ENCODE measurements around the gene TSPAN4.

DNA sequence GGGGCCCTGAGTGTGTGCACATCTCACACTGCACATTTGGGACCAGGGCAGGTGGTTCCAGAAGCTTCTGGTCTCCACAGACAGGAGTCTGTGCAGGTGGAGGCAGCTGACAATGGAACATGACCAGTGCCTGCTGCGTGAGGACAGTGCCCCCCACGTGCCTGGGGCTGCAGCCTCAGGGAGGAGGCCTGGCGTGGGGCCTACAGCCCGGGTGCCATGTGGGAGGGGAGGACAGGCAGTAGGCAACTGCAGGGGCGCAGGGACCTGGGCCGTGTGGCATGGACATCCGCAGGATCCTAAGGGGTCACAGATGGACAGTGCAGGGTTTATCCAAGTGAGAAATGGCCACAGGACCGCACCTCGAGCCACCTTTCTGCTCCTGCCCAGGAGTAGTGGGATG lies 28.8 kb downstream of the TSPAN4 start:
- no peak for TF ChIP-seq ZNF134 (CRISPR knock-in tag; conservative IDR thresholded peaks at IDR 0.05)
- TF ChIP-seq ETS2 (tag; IDR thresholded peaks at IDR 0.05; ENCODE audit: borderline replicate concordance, poor library complexity, severe bottlenecking), result no peak
- TF ChIP-seq ZC3H4 (CRISPR knock-in tag; IDR thresholded peaks at IDR 0.05; ENCODE audit: borderline replicate concordance), result no peak
- TF ChIP-seq, protein P1, sequence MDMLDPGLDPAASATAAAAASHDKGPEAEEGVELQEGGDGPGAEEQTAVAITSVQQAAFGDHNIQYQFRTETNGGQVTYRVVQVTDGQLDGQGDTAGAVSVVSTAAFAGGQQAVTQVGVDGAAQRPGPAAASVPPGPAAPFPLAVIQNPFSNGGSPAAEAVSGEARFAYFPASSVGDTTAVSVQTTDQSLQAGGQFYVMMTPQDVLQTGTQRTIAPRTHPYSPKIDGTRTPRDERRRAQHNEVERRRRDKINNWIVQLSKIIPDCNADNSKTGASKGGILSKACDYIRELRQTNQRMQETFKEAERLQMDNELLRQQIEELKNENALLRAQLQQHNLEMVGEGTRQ (CRISPR knock-in tag; IDR thresholded peaks at IDR 0.05), result no peak
- TF ChIP-seq, protein P2, sequence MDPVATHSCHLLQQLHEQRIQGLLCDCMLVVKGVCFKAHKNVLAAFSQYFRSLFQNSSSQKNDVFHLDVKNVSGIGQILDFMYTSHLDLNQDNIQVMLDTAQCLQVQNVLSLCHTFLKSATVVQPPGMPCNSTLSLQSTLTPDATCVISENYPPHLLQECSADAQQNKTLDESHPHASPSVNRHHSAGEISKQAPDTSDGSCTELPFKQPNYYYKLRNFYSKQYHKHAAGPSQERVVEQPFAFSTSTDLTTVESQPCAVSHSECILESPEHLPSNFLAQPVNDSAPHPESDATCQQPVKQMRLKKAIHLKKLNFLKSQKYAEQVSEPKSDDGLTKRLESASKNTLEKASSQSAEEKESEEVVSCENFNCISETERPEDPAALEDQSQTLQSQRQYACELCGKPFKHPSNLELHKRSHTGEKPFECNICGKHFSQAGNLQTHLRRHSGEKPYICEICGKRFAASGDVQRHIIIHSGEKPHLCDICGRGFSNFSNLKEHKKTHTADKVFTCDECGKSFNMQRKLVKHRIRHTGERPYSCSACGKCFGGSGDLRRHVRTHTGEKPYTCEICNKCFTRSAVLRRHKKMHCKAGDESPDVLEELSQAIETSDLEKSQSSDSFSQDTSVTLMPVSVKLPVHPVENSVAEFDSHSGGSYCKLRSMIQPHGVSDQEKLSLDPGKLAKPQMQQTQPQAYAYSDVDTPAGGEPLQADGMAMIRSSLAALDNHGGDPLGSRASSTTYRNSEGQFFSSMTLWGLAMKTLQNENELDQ (CRISPR knock-in tag; IDR thresholded peaks at IDR 0.05; ENCODE audit: borderline replicate concordance), result no peak
- no peak for TF ChIP-seq POLR2A (conservative IDR thresholded peaks at IDR 0.05)
- TF ChIP-seq, protein P3, sequence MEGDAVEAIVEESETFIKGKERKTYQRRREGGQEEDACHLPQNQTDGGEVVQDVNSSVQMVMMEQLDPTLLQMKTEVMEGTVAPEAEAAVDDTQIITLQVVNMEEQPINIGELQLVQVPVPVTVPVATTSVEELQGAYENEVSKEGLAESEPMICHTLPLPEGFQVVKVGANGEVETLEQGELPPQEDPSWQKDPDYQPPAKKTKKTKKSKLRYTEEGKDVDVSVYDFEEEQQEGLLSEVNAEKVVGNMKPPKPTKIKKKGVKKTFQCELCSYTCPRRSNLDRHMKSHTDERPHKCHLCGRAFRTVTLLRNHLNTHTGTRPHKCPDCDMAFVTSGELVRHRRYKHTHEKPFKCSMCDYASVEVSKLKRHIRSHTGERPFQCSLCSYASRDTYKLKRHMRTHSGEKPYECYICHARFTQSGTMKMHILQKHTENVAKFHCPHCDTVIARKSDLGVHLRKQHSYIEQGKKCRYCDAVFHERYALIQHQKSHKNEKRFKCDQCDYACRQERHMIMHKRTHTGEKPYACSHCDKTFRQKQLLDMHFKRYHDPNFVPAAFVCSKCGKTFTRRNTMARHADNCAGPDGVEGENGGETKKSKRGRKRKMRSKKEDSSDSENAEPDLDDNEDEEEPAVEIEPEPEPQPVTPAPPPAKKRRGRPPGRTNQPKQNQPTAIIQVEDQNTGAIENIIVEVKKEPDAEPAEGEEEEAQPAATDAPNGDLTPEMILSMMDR (IDR thresholded peaks at IDR 0.05 in 2 of 3, conservative IDR thresholded peaks at IDR 0.05 in 1 of 3; ENCODE audit: insufficient read depth in 2 of 3, low read depth in 1 of 3, low read length in 3 of 3), result no peak
- TF ChIP-seq, protein P4, sequence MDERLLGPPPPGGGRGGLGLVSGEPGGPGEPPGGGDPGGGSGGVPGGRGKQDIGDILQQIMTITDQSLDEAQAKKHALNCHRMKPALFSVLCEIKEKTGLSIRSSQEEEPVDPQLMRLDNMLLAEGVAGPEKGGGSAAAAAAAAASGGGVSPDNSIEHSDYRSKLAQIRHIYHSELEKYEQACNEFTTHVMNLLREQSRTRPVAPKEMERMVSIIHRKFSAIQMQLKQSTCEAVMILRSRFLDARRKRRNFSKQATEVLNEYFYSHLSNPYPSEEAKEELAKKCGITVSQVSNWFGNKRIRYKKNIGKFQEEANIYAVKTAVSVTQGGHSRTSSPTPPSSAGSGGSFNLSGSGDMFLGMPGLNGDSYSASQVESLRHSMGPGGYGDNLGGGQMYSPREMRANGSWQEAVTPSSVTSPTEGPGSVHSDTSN (CRISPR knock-in tag; IDR thresholded peaks at IDR 0.05; ENCODE audit: low read depth), result no peak
- TF ChIP-seq, protein P4 (tag; conservative IDR thresholded peaks at IDR 0.05; ENCODE audit: low read depth), result no peak

Data from K562 (cell line).